Measurements from ENCODE around the gene RYR3.

Gene RYR3

DNA sequence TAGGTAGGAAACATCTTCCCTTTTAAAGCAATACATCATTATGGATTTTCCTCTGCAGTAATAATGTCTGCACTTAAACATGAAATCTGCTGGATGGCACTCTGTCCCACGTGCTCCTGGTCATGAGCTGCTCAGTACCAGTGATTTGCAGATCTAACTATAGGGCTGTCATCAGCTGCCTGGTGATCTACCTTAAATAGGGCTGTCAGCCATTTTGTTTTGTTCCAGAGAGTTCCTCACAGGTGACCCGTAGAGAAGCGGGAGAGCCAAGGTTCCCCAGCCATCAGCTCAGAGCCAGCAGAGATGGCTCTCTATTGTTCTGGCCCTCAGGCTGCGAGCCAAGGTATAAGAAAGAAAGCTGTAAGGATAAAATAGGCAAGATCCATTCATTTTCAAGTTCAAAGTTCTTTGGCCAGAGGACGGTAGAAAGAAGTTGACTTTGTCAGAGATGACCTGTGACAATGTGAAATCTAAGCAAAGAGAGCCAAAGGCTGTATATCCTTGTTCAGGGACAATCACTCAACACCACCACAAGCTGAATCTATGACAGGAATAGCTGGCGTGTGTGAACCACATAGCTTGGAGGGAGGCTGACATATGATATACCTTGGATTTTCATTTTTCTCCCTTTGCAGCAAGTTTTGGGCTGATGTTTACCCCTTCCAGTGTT lies 156.5 kb downstream of the RYR3 start:
- TF ChIP-seq, protein P1, sequence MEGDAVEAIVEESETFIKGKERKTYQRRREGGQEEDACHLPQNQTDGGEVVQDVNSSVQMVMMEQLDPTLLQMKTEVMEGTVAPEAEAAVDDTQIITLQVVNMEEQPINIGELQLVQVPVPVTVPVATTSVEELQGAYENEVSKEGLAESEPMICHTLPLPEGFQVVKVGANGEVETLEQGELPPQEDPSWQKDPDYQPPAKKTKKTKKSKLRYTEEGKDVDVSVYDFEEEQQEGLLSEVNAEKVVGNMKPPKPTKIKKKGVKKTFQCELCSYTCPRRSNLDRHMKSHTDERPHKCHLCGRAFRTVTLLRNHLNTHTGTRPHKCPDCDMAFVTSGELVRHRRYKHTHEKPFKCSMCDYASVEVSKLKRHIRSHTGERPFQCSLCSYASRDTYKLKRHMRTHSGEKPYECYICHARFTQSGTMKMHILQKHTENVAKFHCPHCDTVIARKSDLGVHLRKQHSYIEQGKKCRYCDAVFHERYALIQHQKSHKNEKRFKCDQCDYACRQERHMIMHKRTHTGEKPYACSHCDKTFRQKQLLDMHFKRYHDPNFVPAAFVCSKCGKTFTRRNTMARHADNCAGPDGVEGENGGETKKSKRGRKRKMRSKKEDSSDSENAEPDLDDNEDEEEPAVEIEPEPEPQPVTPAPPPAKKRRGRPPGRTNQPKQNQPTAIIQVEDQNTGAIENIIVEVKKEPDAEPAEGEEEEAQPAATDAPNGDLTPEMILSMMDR (IDR thresholded peaks at IDR 0.05) = no peak

DNA sequence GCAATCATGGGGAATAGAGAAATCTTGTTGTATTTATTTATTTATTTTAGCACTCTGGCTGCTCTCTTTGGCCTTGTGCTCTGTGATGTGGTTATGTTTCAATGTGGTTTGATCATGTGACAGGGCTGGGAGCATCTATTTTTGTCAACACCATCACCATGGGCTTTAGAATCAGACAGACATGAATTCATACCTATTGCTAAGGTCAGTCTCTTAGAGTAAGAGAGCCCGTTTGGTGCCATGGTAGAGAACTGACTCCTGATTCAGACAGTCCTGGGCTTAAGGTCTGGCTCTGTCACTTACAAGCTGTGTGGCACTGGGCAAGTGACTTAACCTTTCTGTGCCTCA lies 157.0 kb downstream of the RYR3 start:
- TF ChIP-seq, protein P1 (IDR thresholded peaks at IDR 0.05) = no peak

DNA sequence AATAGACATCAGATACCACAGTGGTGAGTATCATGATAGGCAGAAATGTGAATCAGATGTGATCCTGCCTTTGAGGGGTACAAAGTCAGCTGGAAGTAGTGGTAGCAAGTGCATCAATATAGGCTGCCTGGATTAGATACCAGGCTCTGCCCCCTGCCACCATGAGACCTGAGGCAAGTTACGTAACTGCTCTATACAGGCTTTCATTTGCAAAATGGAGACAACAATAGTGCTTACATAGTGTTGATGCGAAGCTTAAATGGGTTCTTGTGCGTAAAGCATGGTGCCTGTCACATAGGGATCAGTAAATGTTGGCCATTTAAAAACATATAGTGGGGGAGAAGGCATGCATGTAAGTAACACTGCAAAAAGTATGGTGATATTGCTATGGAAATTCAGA lies 158.0 kb downstream of the RYR3 start:
- TF ChIP-seq, protein P1 (IDR thresholded peaks at IDR 0.05) = no peak

DNA sequence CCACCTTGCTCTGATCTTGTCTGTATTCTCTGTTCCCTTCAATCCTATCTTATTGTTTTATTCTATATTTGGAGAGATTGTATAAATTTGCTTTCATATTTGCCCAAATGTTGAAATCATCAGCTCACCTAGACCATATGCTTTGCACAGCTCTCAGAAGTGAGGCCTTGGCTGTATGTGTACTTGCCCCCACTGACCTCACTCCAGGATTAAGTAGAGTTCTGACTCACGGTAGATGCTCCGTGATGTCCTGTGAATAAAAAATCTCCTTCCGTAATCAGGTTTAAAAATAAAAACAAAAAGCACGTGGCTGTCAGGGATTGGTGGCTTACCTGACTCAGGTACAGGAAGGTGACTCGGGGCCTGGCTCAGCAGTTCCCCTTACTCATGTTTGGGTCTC lies 162.2 kb downstream of the RYR3 start:
- TF ChIP-seq, protein P1 (IDR thresholded peaks at IDR 0.05) = no peak

DNA sequence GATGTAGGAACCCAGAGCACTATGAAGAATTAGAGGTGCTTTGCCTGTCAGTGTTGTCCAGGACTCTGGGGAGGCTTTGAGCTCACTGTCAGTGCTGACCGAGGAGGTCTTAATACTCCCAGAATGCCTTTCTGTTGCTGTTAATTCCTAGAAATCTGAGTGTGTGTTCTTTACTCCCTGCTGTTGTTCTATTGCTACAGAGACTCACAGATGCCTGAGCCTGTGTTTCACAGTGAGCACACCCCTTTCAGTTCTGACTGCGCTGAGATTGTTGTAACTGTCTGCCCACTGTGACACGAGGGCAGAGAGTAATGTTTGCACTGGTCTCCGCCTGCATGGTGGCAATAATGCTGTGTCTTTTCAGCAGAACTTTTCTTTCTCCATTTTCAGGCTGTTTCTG lies 162.9 kb downstream of the RYR3 start:
- TF ChIP-seq, protein P1 (IDR thresholded peaks at IDR 0.05) = no peak

DNA sequence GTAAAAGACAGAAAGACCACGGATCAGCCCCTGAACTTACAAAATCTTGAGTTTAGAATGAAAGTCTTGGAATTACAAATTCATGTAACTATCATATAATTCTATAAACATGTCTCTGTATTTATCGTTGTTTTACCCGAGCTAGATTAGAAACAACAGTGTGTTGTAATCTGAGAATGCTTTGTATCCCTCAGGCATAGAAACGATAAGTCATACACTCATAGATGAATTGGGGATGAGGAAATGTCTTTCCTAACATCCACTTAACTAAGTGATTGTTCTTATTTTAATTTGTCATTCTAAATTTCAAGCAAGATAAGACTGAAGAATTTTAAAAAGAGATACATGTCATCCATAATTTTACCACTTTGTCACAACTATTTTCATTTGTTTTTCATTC lies 165.3 kb downstream of the RYR3 start:
- TF ChIP-seq, protein P1 (IDR thresholded peaks at IDR 0.05) = no peak

DNA sequence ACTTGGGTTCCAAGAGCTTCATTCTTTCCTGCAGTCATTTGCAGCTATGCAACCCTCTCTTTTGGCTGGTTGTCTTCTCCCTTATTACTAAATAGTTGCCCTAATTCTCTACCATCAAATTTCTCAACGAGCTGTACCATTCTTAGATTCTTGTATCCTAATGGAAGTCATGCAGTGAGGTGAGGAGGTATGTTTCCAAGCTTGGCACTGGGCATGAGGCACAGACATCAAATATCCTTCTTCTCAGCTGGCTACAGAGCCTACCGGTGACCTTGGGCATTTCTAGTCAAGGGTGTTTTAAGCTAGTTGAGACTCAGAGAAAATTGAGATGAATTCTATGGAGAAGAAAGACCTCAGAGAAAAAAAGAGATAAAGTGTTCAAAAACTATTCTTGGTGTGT lies 166.1 kb downstream of the RYR3 start:
- TF ChIP-seq, protein P1 (IDR thresholded peaks at IDR 0.05) = no peak

DNA sequence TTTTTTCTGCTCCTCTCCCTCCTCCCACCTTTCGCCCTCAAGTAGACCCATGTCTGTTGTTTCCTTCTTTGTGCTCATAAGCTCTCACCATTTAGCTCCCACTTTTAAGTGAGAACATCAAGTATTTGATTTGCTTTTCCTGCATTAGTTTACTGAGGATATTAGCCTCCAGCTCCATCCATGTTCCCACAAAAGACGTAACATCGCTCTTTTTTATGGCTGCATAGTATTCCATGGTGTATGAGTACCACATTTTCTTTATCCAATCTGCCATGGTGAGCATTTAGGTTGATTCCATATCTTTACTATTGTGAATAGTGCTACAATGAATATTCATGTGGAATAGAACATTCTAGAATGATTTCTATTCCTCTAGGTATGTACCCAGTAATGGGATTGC lies 178.6 kb downstream of the RYR3 start:
- TF ChIP-seq, protein P1 (IDR thresholded peaks at IDR 0.05) = no peak

Measured in LNCAP (cell line).